Raji (cell line): ENCODE measurements around the gene ANKDD1B.
A peak's percentile ranks its signal among the peaks of the same experiment; 100 is the strongest.

Experiments used
- POLR2A ChIP-seq: IDR thresholded peaks from 2 replicates; pipeline ENCODE4 v1.6.1; 2011; ENCODE audit warnings: low read depth, low read length, control low read depth; ENCODE audit not compliant: insufficient read depth

The ANKDD1B gene

GRCh38 chr5:75651575-75652238, 40.5 kb downstream of the ANKDD1B start:
- no peak for TF ChIP-seq POLR2A

- TF ChIP-seq POLR2A = no peak
These were observed 42.3 kb downstream of the ANKDD1B start for GRCh38 chr5:75653521-75653920.

GRCh38 chr5:75654693-75655295, 43.5 kb downstream of the ANKDD1B start:
- TF ChIP-seq POLR2A = no peak

- TF ChIP-seq POLR2A = no peak
These were observed 45.2 kb downstream of the ANKDD1B start for GRCh38 chr5:75656311-75657003.

GRCh38 chr5:75659791-75660450, 48.7 kb downstream of the ANKDD1B start:
- TF ChIP-seq POLR2A = no peak

GRCh38 chr5:75660678-75661465, 49.6 kb downstream of the ANKDD1B start:
- no peak for TF ChIP-seq POLR2A

GRCh38 chr5:75662061-75662460, 50.8 kb downstream of the ANKDD1B start:
- no peak for TF ChIP-seq POLR2A

- no peak for TF ChIP-seq POLR2A
These were observed 52.5 kb downstream of the ANKDD1B start for GRCh38 chr5:75663579-75664284.

- no peak for TF ChIP-seq POLR2A
These were observed 53.7 kb downstream of the ANKDD1B start for GRCh38 chr5:75664979-75665378.

GRCh38 chr5:75666801-75667200, 55.5 kb downstream of the ANKDD1B start:
- TF ChIP-seq POLR2A = no peak

GRCh38 chr5:75667586-75667985, 56.3 kb downstream of the ANKDD1B start:
- TF ChIP-seq POLR2A = no peak

- no peak for TF ChIP-seq POLR2A
These were observed 57.2 kb downstream of the ANKDD1B start for GRCh38 chr5:75668445-75668844.

- TF ChIP-seq POLR2A = peak; percentile 33; the same call in 1 of the 2 replicates
These were observed 57.9 kb downstream of the ANKDD1B start for GRCh38 chr5:75668977-75669689.

- no peak for TF ChIP-seq POLR2A
These were observed 59.3 kb downstream of the ANKDD1B start for GRCh38 chr5:75670577-75670976.
